ENCODE results near the gene NMT2. TPM values are rescaled to one million over a fixed set of nuclear protein-coding genes. Genes with fewer than 3 reads are reported as not detected.

NMT2 gene
- total and polyA plus RNA-seq, 4 donors: 33.2 to 43.1 (median 35.9) TPM

DNA sequence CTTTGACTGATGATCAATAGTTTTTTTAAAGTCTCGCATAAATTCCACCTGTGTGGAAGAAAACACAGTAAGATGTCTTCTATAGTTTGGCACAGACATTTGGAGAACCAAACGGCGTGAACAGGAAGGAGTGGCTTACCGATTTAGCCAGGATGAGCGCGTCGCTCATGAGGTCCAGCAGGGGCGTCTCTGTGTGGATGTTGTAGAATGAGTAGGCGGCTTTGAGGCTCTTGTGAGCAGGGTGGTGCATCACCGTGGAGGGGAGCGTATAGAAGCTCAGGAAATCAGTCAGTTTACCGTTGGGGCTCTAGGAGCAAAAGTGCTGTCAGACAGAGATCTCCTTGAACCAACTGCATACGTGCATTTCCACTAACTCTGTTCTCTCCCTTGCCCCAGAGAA lies 55.8 kb downstream of the NMT2 start:
- DNase-seq (ENCODE audit: low read depth in 4 of 6, low spot score in 6 of 6): no peak
- Histone ChIP-seq H3K36me3 (ENCODE audit: control insufficient read depth, insufficient read depth, low read length) (peaks cover 30% of the 10 kb centered on the region), H3K27me3 (ENCODE audit: control insufficient read depth, insufficient read depth, low read length) (no peaks in the 10 kb centered on the region), H3K4me3 (ENCODE audit: low read depth, low read length) (no peak overlapping the region), H3K9me3 (ENCODE audit: control insufficient read depth, insufficient read depth, low read length) (no peaks in the 10 kb centered on the region), H3K4me1 (ENCODE audit: control insufficient read depth, insufficient read depth, low read length) (no peaks in the 10 kb centered on the region), H3K27ac (ENCODE audit: low read depth, low read length) (no peak overlapping the region)
- WGBS (ENCODE audit: insufficient coverage): 91% methylated on average over 9 of the region's 13 CpGs

DNA sequence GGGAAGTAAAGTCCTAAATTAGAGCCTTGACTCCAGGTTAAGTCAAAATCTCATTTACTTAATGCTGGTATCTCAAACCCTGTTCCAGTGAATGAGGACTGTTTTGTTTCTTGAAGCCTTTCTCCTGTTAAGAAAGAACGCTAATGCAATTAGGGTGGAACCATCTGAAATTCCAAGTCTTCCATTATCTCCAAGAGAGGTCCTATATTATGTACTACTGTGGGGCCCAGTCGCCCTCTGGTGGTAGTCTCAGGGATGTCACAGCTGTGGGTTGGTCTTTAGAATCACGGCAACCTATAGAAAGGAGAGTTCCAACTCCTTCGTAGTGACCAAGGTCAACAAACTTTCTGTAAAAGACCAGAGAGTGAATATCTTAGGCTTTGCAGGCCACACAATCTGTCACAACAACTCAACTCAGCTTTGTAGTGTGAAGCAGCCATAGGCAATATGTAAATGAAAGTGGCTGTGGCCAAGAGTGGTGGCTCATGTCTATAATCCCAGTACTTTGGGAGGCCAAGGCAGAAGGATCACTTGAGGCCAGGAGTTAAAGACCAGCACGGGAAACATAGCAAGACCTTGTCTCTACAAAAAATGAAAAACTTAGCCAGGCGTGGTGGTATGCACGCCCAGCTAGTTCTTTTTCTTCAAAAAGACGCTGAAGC lies 62.0 kb downstream of the NMT2 start:
- H3K4me1 ChIP-seq (ENCODE audit: control insufficient read depth, insufficient read depth, low read length): no peaks in the 10 kb centered on the region
- no peak overlapping the region for H3K27ac ChIP-seq (ENCODE audit: low read depth, low read length)
- DNase-seq (ENCODE audit: low read depth in 4 of 6, low spot score in 6 of 6): peak in 4 of 6 donors; percentile 36 to 90 (median 70)
- H3K9me3 ChIP-seq (ENCODE audit: control insufficient read depth, insufficient read depth, low read length): no peaks in the 10 kb centered on the region
- peaks cover 54% of the 10 kb centered on the region for H3K36me3 ChIP-seq (ENCODE audit: control insufficient read depth, insufficient read depth, low read length)
- H3K27me3 ChIP-seq (ENCODE audit: control insufficient read depth, insufficient read depth, low read length): no peaks in the 10 kb centered on the region
- H3K4me3 ChIP-seq (ENCODE audit: low read depth, low read length): no peak overlapping the region
- WGBS (ENCODE audit: insufficient coverage): 93% methylated on average over 3 of the region's 8 CpGs

DNA sequence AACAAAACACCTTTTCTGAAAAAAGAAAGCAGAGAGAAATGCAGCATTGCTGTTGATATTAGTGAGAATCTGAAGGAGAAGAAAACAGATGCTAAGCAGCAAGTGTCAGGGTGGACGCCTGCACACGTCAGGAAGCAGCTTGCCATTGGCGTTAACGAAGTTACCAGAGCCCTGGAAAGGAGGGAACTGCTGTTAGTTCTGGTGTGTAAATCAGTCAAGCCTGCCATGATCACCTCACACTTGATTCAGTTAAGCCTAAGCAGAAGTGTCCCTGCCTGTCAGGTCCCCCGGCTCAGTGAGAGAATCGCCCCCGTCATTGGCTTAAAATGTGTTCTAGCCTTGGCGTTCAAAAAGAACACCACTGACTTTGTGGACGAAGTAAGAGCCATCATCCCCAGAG lies 65.0 kb downstream of the NMT2 start:
- Histone ChIP-seq H3K36me3 (ENCODE audit: control insufficient read depth, insufficient read depth, low read length) (peaks cover 46% of the 10 kb centered on the region), H3K4me1 (ENCODE audit: control insufficient read depth, insufficient read depth, low read length) (peaks cover 6% of the 10 kb centered on the region), H3K27ac (ENCODE audit: low read depth, low read length) (no peak overlapping the region), H3K9me3 (ENCODE audit: control insufficient read depth, insufficient read depth, low read length) (no peaks in the 10 kb centered on the region), H3K27me3 (ENCODE audit: control insufficient read depth, insufficient read depth, low read length) (no peaks in the 10 kb centered on the region), H3K4me3 (ENCODE audit: low read depth, low read length) (no peak overlapping the region)
- 91% methylated on average over 9 of the region's 9 CpGs for WGBS (ENCODE audit: insufficient coverage)
- DNase-seq (ENCODE audit: low read depth in 4 of 6, low spot score in 6 of 6): no peak

- Histone ChIP-seq H3K27ac (ENCODE audit: low read depth, low read length) (no peak overlapping the region), H3K4me1 (ENCODE audit: control insufficient read depth, insufficient read depth, low read length) (peaks cover 27% of the 10 kb centered on the region), H3K4me3 (ENCODE audit: low read depth, low read length) (no peak overlapping the region), H3K36me3 (ENCODE audit: control insufficient read depth, insufficient read depth, low read length) (peaks cover 32% of the 10 kb centered on the region), H3K9me3 (ENCODE audit: control insufficient read depth, insufficient read depth, low read length) (no peaks in the 10 kb centered on the region), H3K27me3 (ENCODE audit: control insufficient read depth, insufficient read depth, low read length) (no peaks in the 10 kb centered on the region)
- WGBS (ENCODE audit: insufficient coverage): 100% methylated on average over 2 of the region's 4 CpGs
- DNase-seq (ENCODE audit: low read depth in 4 of 6, low spot score in 6 of 6): no peak
Observed at GRCh38 chr10:15099886-15100285, 68.6 kb downstream of the NMT2 start.

DNA sequence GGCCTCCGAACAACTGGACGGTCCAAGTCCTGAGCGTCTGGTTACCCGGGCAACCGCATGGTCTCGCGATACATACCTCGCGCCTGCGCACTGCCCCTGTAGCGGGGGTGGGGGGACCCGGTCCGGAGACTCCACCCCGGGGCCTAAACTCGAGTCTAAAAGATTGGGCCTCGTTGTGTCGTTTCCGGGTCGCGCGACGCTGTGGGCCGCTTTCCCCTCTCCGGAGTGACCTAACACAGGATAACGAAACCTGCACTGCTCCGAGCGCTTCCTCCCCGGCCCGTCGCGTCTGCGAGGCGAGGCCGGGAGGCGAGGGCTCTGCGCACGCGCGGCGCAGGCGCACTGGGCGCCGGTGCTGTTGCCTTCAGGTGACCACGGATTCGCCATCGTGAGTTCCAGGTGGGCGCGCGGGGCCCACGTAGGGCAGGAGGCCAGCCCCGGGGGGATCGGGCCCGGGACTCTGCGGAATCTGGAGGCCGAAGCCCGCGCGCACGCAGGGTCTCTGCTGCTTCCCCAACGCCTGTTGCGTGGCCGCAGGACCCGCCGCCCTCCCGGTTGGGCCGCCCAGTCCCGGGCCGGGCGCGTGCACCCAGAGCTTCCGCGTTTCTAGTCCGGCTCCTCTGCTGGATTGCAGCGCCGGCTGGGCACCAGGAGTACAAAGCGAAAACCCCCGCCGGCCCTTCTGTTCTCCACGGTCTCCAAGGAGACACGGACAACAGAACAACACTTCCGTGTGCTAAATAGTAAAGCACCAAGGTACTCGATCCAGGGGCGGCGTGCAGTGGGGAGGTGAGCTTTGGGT lies 71.3 kb downstream of the NMT2 start, which contains the start of gene RPP38:
RPP38 (plus strand) TSS at position 345 of the 802 bp plus-strand sequence. CDS start 5,960 bp downstream, outside the sequence.
- H3K4me1 ChIP-seq (ENCODE audit: control insufficient read depth, insufficient read depth, low read length): peaks cover 27% of the 10 kb centered on the region
- H3K9me3 ChIP-seq (ENCODE audit: control insufficient read depth, insufficient read depth, low read length): no peaks in the 10 kb centered on the region
- H3K27ac ChIP-seq (ENCODE audit: low read depth, low read length): peak within 1 kb of the TSS; percentile 95
- H3K27me3 ChIP-seq (ENCODE audit: control insufficient read depth, insufficient read depth, low read length): no peaks in the 10 kb centered on the region
- peaks cover 15% of the 10 kb centered on the region for H3K36me3 ChIP-seq (ENCODE audit: control insufficient read depth, insufficient read depth, low read length)
- DNase-seq (ENCODE audit: low read depth in 4 of 6, low spot score in 6 of 6): peak; percentile 92 to 98 (median 96)
- peak within 1 kb of the TSS; percentile 90 for H3K4me3 ChIP-seq (ENCODE audit: low read depth, low read length)
- WGBS (ENCODE audit: insufficient coverage): under 1% methylated on average over 84 of the region's 84 CpGs

- Histone ChIP-seq H3K4me1 (ENCODE audit: control insufficient read depth, insufficient read depth, low read length) (peaks cover 27% of the 10 kb centered on the region), H3K9me3 (ENCODE audit: control insufficient read depth, insufficient read depth, low read length) (no peaks in the 10 kb centered on the region), H3K36me3 (ENCODE audit: control insufficient read depth, insufficient read depth, low read length) (peaks cover 9% of the 10 kb centered on the region), H3K27me3 (ENCODE audit: control insufficient read depth, insufficient read depth, low read length) (no peaks in the 10 kb centered on the region), H3K4me3 (ENCODE audit: low read depth, low read length) (peak overlapping the region; percentile 90), H3K27ac (ENCODE audit: low read depth, low read length) (peak overlapping the region; percentile 95)
- no peak for DNase-seq (ENCODE audit: low read depth in 4 of 6, low spot score in 6 of 6)
- WGBS (ENCODE audit: insufficient coverage): 0% methylated on average over 11 of the region's 11 CpGs
Observed at GRCh38 chr10:15096661-15097010, 71.9 kb downstream of the NMT2 start.

DNA sequence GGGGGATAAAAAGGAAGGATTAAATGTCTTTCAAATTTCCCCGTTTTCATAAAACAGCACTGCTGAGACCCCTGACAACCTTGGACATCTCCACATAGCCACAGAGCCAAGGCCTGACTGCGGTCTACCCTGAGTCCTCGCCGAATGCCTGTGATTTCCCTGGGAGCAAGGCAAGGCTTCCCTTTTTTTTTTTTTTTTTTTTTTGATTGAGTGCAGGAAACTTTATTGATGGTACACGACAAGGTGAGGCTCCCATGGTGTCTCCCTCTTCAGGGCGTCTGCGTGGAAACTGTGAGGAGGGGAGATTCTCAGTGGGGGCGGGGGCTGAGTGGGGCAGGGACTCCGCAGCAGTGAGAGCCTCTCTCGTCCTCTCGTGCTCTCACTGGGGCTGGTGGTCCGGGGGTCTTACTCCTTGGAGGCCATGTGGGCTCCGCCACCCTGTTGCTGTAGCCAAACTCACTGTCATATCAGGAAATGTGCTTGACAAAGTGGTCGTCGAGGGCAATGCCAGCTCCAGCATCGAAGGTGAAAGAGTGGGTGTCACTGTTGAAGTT lies 75.6 kb downstream of the NMT2 start:
- H3K27ac ChIP-seq (ENCODE audit: low read depth, low read length): no peak overlapping the region
- H3K4me1 ChIP-seq (ENCODE audit: control insufficient read depth, insufficient read depth, low read length): peaks cover 25% of the 10 kb centered on the region
- no peaks in the 10 kb centered on the region for H3K27me3 ChIP-seq (ENCODE audit: control insufficient read depth, insufficient read depth, low read length)
- no peak for DNase-seq (ENCODE audit: low read depth in 4 of 6, low spot score in 6 of 6)
- no peaks in the 10 kb centered on the region for H3K9me3 ChIP-seq (ENCODE audit: control insufficient read depth, insufficient read depth, low read length)
- no peaks in the 10 kb centered on the region for H3K36me3 ChIP-seq (ENCODE audit: control insufficient read depth, insufficient read depth, low read length)
- 90% methylated on average over 11 of the region's 16 CpGs for WGBS (ENCODE audit: insufficient coverage)
- H3K4me3 ChIP-seq (ENCODE audit: low read depth, low read length): no peak overlapping the region

- H3K27me3 ChIP-seq (ENCODE audit: control insufficient read depth, insufficient read depth, low read length): no peaks in the 10 kb centered on the region
- H3K36me3 ChIP-seq (ENCODE audit: control insufficient read depth, insufficient read depth, low read length): no peaks in the 10 kb centered on the region
- no peaks in the 10 kb centered on the region for H3K9me3 ChIP-seq (ENCODE audit: control insufficient read depth, insufficient read depth, low read length)
- H3K27ac ChIP-seq (ENCODE audit: low read depth, low read length): no peak overlapping the region
- peaks cover 21% of the 10 kb centered on the region for H3K4me1 ChIP-seq (ENCODE audit: control insufficient read depth, insufficient read depth, low read length)
- no peak overlapping the region for H3K4me3 ChIP-seq (ENCODE audit: low read depth, low read length)
- no peak for DNase-seq (ENCODE audit: low read depth in 4 of 6, low spot score in 6 of 6)
- WGBS (ENCODE audit: insufficient coverage): 88% methylated on average over 4 of the region's 5 CpGs
Observed at GRCh38 chr10:15091418-15091817, 77.1 kb downstream of the NMT2 start.

- H3K36me3 ChIP-seq (ENCODE audit: control insufficient read depth, insufficient read depth, low read length): no peaks in the 10 kb centered on the region
Observed at GRCh38 chr10:15088428-15089261, 79.8 kb downstream of the NMT2 start, which contains the start of gene ACBD7. ACBD7 (minus strand) TSS chr10:15088776; CDS start chr10:15088728, 48 bp downstream.

More at GRCh38 chr10:15088428-15089261, 79.8 kb downstream of the NMT2 start, which contains the start of gene ACBD7:
- Histone ChIP-seq H3K4me1 (ENCODE audit: control insufficient read depth, insufficient read depth, low read length) (peaks cover 25% of the 10 kb centered on the region), H3K4me3 (ENCODE audit: low read depth, low read length) (peak within 1 kb of the TSS; percentile 65), H3K27me3 (ENCODE audit: control insufficient read depth, insufficient read depth, low read length) (no peaks in the 10 kb centered on the region), H3K9me3 (ENCODE audit: control insufficient read depth, insufficient read depth, low read length) (no peaks in the 10 kb centered on the region), H3K27ac (ENCODE audit: low read depth, low read length) (peak within 1 kb of the TSS; percentile 35)
- peak in 5 of 6 donors; percentile 65 to 96 (median 86) for DNase-seq (ENCODE audit: low read depth in 4 of 6, low spot score in 6 of 6)
- under 1% methylated on average over 52 of the region's 63 CpGs for WGBS (ENCODE audit: insufficient coverage)

All from spinal cord (tissue), 10 donors.